Endothelial cell of hepatic sinusoid (primary cell): Measurements from ENCODE around the gene RCN2.
"Not testable (repeated sequence)": the region's sequence is repeated elsewhere in the genome, so short reads cannot be mapped to it uniquely, and the experiment has no call there.

Experiments used
- in situ Hi-C: cut with HindIII; loops from 2 replicates; pipeline ENCODE4 v1.10.0; 2017; ENCODE audit warnings: low sequenced_read_pairs

Gene RCN2

GRCh38 chr15:76931397-76932134 is at the start of gene RCN2:
RCN2 (plus strand) TSS chr15:76931749; CDS start chr15:76931842, 93 bp downstream.
- in situ Hi-C loops = no loop called here

GRCh38 chr15:76885212-76885611 is 46.3 kb upstream of the RCN2 start:
- in situ Hi-C loops = no loop called here

- in situ Hi-C loops = not testable (repeated sequence)
Measured at GRCh38 chr15:76887280-76888141, 44.0 kb upstream of the RCN2 start.

- in situ Hi-C loops = not testable (repeated sequence)
Measured at GRCh38 chr15:76892836-76893235, 38.7 kb upstream of the RCN2 start.

- in situ Hi-C loops = no loop called here
Measured at GRCh38 chr15:76894174-76894573, 37.4 kb upstream of the RCN2 start.

GRCh38 chr15:76898102-76898501 is 33.4 kb upstream of the RCN2 start:
- in situ Hi-C loops = no loop called here

GRCh38 chr15:76899176-76899930 is 32.2 kb upstream of the RCN2 start:
- in situ Hi-C loops = not testable (repeated sequence)

- in situ Hi-C loops = not testable (repeated sequence)
Measured at GRCh38 chr15:76899931-76900310, 31.6 kb upstream of the RCN2 start.

- in situ Hi-C loops = no loop called here
Measured at GRCh38 chr15:76901965-76902364, 29.6 kb upstream of the RCN2 start.

- in situ Hi-C loops = no loop called here
Measured at GRCh38 chr15:76903251-76903681, 28.3 kb upstream of the RCN2 start.

GRCh38 chr15:76904461-76905012 is 27.0 kb upstream of the RCN2 start:
- in situ Hi-C loops = no loop called here

GRCh38 chr15:76905013-76905839 is 26.3 kb upstream of the RCN2 start, which contains the start of gene SCAPER:
SCAPER (minus strand) TSS chr15:76905340; CDS start chr15:76883817, 21,523 bp downstream.
- in situ Hi-C loops = no loop called here

GRCh38 chr15:76905855-76906254 is 25.7 kb upstream of the RCN2 start:
- in situ Hi-C loops = no loop called here

- in situ Hi-C loops = no loop called here
Measured at GRCh38 chr15:76912430-76912829, 19.1 kb upstream of the RCN2 start.

- in situ Hi-C loops = no loop called here
Measured at GRCh38 chr15:76913737-76914136, 17.8 kb upstream of the RCN2 start.

GRCh38 chr15:76916369-76916768 is 15.2 kb upstream of the RCN2 start:
- in situ Hi-C loops = no loop called here

GRCh38 chr15:76928201-76928600 is 3.3 kb upstream of the RCN2 start:
- in situ Hi-C loops = no loop called here

GRCh38 chr15:76929011-76929760 is 2.4 kb upstream of the RCN2 start:
- in situ Hi-C loops = no loop called here

- in situ Hi-C loops = no loop called here
Measured at GRCh38 chr15:76930831-76931396, 635 bp upstream of the RCN2 start.
